Keratinocyte (primary cell): ENCODE measurements around the gene ROPN1B. TPM values are rescaled to one million over a fixed set of nuclear protein-coding genes. Genes with fewer than 3 reads are reported as not detected.

Source experiments
- DNase-seq: peaks from one replicate; pipeline ENCODE4 v3.0.0-alpha.2; 2011; ENCODE audit warnings: low read depth, missing footprints, low spot score
- FAIRE-seq: peaks from 2 replicates; lab custom pipeline; 2011; peaks lifted over from hg19 to GRCh38; lab: Jason Lieb, UNC
- H2AFZ ChIP-seq: 2 replicates; pipeline ENCODE4 v1.6.0; 2012; ENCODE audit warnings: low read length, control low read depth, inconsistent platforms; ENCODE audit not compliant: control insufficient read depth
- H3K27ac ChIP-seq: 2 replicates; pipeline ENCODE4 v1.5.1; 2011; ENCODE audit warnings: low read length; ENCODE audit not compliant: control insufficient read depth, insufficient read depth
- H3K27me3 ChIP-seq: 3 replicates; pipeline ENCODE4 v1.6.0; 2011; ENCODE audit warnings: low read length; ENCODE audit not compliant: control insufficient read depth, insufficient read depth; ENCODE audit errors: extremely low read depth
- H3K36me3 ChIP-seq, 2 experiments: 2 replicates in 1 of 2; 3 replicates in 1 of 2; pipeline ENCODE4 v1.5.1; 2011; ENCODE audit warnings: low read length in 2 of 2, mild to moderate bottlenecking in 1 of 2; ENCODE audit not compliant: control insufficient read depth in 2 of 2, insufficient read depth in 2 of 2; ENCODE audit errors: extremely low read depth in 1 of 2
- H3K4me1 ChIP-seq: 3 replicates; pipeline ENCODE4 v1.5.1; 2011; ENCODE audit warnings: low read length; ENCODE audit not compliant: control insufficient read depth, insufficient read depth; ENCODE audit errors: extremely low read depth
- H3K4me2 ChIP-seq: 3 replicates; pipeline ENCODE4 v1.6.0; 2011; ENCODE audit warnings: low read depth, low read length; ENCODE audit not compliant: control insufficient read depth, insufficient read depth; ENCODE audit errors: extremely low read depth
- H3K4me3 ChIP-seq, 3 experiments: fragments of 200-600 bp in 1 of 3; sonication (generic) in 1 of 3; 2 replicates in 2 of 3; 3 replicates in 1 of 3; pipeline ENCODE4 v1.5.1; 2011 to 2016; ENCODE audit warnings: low read length in 3 of 3, mild to moderate bottlenecking in 3 of 3, control low read depth in 2 of 3, inconsistent platforms in 1 of 3, low read depth in 1 of 3, mixed read lengths in 1 of 3, mixed run types in 1 of 3, moderate library complexity in 1 of 3; ENCODE audit not compliant: control insufficient read depth in 2 of 3, insufficient read depth in 2 of 3; ENCODE audit errors: extremely low read depth in 1 of 3
- H3K79me2 ChIP-seq: 2 replicates; pipeline ENCODE4 v1.6.0; 2012; ENCODE audit warnings: low read length; ENCODE audit not compliant: control insufficient read depth, insufficient read depth
- H3K9ac ChIP-seq: 3 replicates; pipeline ENCODE4 v1.6.0; 2011; ENCODE audit warnings: low read length; ENCODE audit not compliant: control insufficient read depth, insufficient read depth; ENCODE audit errors: extremely low read depth
- H3K9me1 ChIP-seq: 3 replicates; pipeline ENCODE4 v1.6.0; 2011; ENCODE audit warnings: low read length; ENCODE audit not compliant: control insufficient read depth, insufficient read depth; ENCODE audit errors: extremely low read depth
- H3K9me3 ChIP-seq: 2 replicates; pipeline ENCODE4 v1.5.1; 2012; ENCODE audit warnings: low read depth, low read length; ENCODE audit not compliant: control insufficient read depth
- H4K20me1 ChIP-seq: 3 replicates; pipeline ENCODE4 v1.6.0; 2011; ENCODE audit warnings: low read length; ENCODE audit not compliant: control insufficient read depth, insufficient read depth; ENCODE audit errors: extremely low read depth
- CTCF ChIP-seq, 3 experiments: IDR thresholded peaks in 1 of 3; conservative IDR thresholded peaks in 1 of 3; optimal IDR thresholded peaks in 1 of 3; 2 replicates in 2 of 3; 3 replicates in 1 of 3; pipeline versions ENCODE3 to v1.5.1; 2011; ENCODE audit warnings: low read length in 3 of 3, mild to moderate bottlenecking in 3 of 3, moderate library complexity in 2 of 3, control low read depth in 1 of 3, inconsistent platforms in 1 of 3; ENCODE audit not compliant: insufficient read depth in 2 of 3; ENCODE audit errors: extremely low read depth in 1 of 3
- EZH2 ChIP-seq: IDR thresholded peaks from one replicate; pipeline ENCODE4 v1.6.1; 2012; ENCODE audit warnings: inconsistent platforms, mild to moderate bottlenecking, low read length, moderate library complexity
- dilution Hi-C: fragments of 300-500 bp; cut with MboI; formaldehyde crosslinking; loops from one replicate; pipeline ENCODE4 v1.7.0; 2020; ENCODE audit warnings: low sequenced_read_pairs; ENCODE audit not compliant: extremely low pct_ligation_motif_present
- polyA plus RNA-seq, 5 experiments: library from polyadenylated mRNA; depleted of rRNA in 3 of 5; stranded (reverse) in 3 of 5; stranded (forward) in 1 of 5; unstranded in 1 of 5; fragments of >200 nt; gene quantifications; 1 replicate in 1 of 5; 2 replicates in 3 of 5; 3 replicates in 1 of 5; pipeline versions ENCODE4 v1.2.1 to v1.2.3, GENCODE V29; 2011 to 2012; ENCODE audit warnings: missing spikeins in 2 of 5, low read depth in 1 of 5, low replicate concordance in 1 of 5

Gene ROPN1B
- polyA plus RNA-seq, 1 donor (not counting 4 experiments of a cell fraction or from before 2014, with no cell fraction given) = 0.14 TPM

DNA sequence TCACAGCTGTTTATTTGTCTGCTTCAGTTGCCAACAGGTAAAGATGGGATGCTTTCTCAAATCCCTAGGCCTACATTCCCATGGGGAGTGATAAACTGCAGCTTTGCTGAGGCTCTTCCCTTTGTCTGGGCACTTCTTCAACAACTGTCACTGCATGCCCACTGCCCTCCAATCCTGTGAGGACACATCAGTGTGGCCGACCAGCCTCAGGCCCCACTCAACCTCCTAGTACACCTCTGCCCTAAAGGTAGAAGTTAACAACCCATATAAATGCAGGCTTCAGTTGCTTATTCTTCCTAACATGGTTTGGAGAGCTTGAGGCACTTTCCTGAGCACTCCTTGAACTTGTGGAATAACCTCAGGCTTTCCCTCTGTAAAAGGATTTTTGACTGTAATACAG is 49.6 kb downstream of the ROPN1B start:
- Histone ChIP-seq H3K79me2 (no peaks in the 10 kb centered on the region), H3K36me3 (peaks cover 2 to 4% of the 10 kb centered on the region in 2 experiments), H3K27me3 (no peaks in the 10 kb centered on the region), H3K4me3 (no peak overlapping the region), H3K9me3 (no peaks in the 10 kb centered on the region), H3K4me1 (peaks cover 3% of the 10 kb centered on the region), H3K9me1 (no peaks in the 10 kb centered on the region), H3K9ac (no peak overlapping the region), H3K4me2 (no peak overlapping the region), H2AFZ (no peak overlapping the region), H3K27ac (no peak overlapping the region), H4K20me1 (no peaks in the 10 kb centered on the region)
- dilution Hi-C loops = no loop called here
- FAIRE-seq (no peak), DNase-seq (no peak)
- TF ChIP-seq CTCF (optimal IDR thresholded peaks at IDR 0.05 in 1 of 3, IDR thresholded peaks at IDR 0.05 in 1 of 3, conservative IDR thresholded peaks at IDR 0.05 in 1 of 3; ENCODE audit: extremely low read depth in 1 of 3, insufficient read depth in 2 of 3, low read length in 3 of 3) (no peak), EZH2 (no peak)

DNA sequence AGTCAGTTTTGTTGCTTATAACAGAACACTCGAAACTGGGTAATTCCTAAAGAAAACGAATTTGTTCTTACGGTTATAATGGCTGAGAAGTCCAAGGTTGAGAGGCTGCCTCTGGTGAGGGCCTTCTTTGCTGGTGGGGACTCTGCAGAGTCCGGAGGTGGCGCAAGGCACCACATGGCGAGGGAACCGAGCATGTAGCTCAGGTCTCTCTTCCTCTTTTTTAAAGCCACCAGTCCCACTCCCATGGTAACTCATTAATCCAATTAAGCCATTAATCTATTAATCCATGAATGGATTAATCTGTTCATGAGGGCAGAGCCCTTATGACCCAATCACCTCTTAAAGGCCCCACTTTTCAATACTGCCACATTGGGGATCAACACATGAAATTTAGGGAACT is 50.0 kb downstream of the ROPN1B start:
- no peak for DNase-seq
- no peak for TF ChIP-seq CTCF (optimal IDR thresholded peaks at IDR 0.05 in 1 of 3, IDR thresholded peaks at IDR 0.05 in 1 of 3, conservative IDR thresholded peaks at IDR 0.05 in 1 of 3; ENCODE audit: extremely low read depth in 1 of 3, insufficient read depth in 2 of 3, low read length in 3 of 3)
- TF ChIP-seq EZH2 = no peak
- H3K36me3 ChIP-seq = peaks cover 2 to 4% of the 10 kb centered on the region in 2 experiments
- H3K4me3 ChIP-seq = no peak overlapping the region
- no peak for FAIRE-seq
- no peak overlapping the region for H3K4me2 ChIP-seq
- H4K20me1 ChIP-seq = no peaks in the 10 kb centered on the region
- H3K9me3 ChIP-seq = no peaks in the 10 kb centered on the region
- H3K9ac ChIP-seq = no peak overlapping the region
- dilution Hi-C loops = no loop called here
- no peaks in the 10 kb centered on the region for H3K79me2 ChIP-seq
- H3K4me1 ChIP-seq = peaks cover 3% of the 10 kb centered on the region
- H2AFZ ChIP-seq = no peak overlapping the region
- H3K27ac ChIP-seq = no peak overlapping the region
- no peaks in the 10 kb centered on the region for H3K27me3 ChIP-seq
- H3K9me1 ChIP-seq = no peaks in the 10 kb centered on the region
